ENCODE measurements around the gene HDAC4.
"Not testable (repeated sequence)": the region's sequence is repeated elsewhere in the genome, so short reads cannot be mapped to it uniquely, and the experiment has no call there.

HDAC4 gene

DNA sequence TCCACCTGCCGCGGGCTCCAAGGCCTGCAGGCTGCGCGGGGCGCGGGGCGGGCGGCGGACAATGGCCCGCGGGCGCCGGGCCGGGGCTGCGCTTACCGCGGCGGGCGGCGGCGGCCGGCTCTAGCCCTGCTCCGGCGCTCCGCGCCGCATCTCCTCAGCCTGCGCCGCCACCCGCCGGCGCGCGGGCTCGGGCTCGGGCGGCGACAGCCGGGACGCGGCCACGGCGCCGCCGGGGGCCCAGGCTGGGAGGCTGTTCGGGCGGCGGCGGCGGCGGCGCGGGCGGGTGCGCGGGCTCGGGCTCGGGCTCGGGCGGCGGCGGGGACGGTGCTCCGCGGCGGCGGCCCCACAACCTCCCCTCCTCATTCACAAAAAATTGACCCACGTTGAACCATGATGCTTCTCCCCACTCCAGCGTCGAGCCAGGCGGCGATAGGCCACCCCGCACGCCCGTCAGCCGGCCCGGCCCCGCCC is at the start of gene HDAC4:
TSS of gene HDAC4 (minus strand) at position 425 of the 471 bp plus-strand sequence. CDS start 48,321 bp downstream, outside the sequence.
- no peak for DNase-seq

DNA sequence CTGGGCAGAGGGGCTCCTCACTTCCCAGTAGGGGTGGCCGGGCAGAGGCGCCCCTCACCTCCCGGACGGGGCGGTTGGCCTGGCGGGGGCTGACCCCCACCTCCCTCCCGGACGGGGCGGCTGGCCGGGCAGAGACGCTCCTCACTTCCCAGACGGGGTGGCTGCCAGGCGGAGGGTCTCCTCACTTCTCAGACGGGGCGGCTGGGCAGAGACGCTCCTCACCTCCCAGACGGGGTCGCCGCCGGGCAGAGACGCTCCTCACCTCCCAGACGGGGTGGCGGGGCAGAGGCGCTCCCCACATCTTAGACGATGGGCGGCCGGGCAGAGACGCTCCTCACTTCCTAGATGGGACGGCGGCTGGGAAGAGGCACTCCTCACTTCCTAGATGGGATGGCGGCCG is 48.6 kb upstream of the HDAC4 start:
- not testable (repeated sequence) for DNase-seq

DNA sequence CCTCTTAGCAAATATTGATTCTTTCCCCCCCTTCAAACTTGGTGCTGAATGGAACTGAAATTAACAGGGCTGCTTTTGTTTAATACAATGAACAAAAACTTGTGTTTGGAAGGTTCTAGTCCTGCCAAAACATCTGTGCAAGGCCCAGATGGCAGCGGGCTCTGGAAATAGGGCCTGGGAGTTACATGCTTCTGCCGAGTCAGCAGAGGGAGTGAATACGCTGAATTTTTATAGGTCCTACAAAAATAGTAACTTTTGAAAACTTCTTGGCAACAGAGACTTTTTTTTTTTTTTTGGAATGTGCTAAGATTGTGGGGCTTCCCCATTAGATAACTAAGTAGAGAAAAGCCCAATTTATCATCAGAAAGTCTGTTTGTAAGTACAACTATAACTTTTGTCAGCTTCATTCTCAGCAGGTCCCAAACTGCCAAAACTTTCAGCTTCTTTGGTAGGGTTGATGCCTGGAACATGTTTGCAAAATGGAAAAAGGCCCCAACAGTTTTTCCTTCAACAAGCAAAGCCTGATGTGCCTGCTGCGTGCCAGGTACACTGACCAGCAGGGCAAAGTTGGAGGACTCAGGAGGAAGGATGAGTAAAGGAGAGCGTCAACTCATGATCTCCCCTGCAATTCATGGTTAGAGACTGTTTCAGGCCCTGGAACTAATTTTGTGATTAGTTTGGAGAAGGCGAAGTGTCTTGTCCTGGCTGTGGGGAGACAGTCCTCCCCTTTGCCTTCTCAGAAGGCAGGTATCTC is 45.1 kb upstream of the HDAC4 start:
- DNase-seq: no peak

DNA sequence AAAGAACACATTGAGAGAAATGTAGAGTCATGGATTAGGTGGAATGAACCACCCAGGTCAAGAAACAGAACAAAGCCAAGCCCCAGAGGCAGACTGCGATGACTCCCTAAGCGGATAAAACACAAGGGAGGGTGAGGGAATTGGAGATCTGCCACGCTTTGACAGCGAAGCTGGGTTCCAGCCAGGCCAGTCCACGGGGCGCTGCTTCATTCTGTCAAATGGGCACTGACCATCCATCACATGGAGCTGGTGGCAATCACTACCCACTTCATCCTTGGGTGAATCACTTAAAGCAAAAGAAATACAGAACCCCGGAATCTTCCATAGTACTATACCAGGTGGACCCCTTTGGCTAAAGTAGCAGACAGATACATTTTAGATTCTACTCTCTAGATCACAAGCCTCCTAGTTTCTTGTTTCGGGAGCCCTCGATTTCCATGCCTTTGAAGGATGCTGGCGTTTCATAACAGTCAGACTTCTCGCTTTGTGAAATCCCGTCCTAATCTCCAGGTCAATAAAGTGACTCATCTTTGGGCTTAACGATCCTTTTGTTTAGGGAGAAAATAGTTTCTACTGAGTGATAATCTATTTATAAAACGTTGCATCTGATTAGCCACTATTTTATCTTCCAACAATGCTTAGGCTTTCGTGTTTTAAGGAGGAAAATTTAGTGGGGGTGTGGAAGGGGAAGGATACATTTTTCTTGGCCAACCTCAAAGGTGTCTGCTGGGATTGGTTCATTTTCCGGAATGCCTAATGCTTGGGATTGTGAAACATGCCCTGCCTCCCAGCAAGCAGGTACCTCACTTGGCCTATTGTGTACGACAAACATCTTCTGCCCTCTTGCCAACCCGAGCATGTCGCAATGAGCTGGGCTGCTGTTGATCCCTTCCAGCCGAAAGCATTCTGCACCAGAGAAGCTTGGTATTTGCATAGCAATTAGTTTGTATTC is 44.1 kb upstream of the HDAC4 start:
- no peak for DNase-seq

DNA sequence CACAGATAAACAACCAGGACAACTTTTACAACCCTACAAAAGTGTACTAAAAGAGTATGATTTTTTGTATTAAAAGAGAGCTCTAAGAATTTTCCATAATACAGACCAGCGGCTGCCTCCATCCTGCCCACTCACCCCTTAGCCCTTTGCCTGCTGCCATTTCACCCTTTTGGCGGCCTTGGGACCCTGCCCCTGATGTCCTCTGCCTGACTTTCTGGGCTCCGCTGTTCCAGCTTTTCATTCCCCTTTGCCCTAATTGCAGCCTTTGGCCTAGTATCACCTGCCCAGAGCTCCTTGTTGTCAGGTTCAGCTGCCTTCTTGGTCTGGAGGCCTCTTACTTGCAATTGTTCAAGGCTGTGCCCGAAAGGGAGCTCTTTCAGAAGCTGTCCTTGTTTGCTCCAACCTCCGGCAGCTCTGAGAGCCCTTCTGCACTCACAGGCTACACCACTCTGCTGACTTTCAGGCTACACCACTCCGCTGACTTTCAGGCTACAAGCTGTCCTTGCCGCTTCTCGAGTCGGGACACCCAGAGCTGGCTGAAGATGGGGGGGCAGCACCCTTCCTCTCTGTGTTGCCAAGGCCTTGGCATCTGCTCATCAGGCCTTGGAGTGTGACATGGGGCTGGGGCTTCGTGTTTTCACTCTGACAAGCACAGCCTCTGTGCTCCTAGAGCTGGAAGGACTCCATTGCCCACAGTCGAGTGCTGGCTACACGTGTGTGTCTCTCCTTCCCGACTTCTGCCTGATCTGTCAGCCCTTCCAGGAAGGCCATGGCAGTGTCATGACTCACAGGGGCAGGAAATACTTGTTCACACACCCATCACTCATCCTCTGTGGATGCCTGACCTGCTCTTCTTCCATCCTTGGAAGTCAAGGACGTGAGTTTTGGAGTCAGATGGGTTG is 43.1 kb upstream of the HDAC4 start:
- DNase-seq: no peak

DNA sequence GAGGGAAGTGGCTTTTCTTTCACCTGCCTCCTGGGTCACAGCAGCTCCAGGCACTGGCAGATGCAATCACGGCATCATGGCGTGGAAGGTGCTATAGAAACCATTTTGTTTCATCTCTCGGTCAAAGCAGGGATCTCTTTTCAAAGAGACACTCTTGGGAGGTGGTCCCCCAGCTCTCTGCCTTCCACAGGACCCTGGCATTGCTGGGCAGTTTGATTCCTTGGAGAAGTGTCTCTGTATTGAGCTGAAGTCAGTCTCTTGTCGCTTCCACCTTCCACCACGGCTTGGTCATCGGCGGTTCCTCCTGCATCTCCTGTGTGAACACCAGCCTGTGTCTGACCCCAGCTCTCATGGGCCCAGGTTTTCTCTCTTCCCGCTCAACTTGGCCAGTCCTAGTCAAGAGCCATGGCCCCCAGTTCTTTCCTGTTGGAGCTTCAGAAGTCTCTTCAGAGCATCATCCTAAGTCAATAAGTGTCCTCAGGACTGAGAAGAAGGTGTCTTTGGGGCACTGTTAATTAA is 42.3 kb upstream of the HDAC4 start:
- DNase-seq: no peak

DNA sequence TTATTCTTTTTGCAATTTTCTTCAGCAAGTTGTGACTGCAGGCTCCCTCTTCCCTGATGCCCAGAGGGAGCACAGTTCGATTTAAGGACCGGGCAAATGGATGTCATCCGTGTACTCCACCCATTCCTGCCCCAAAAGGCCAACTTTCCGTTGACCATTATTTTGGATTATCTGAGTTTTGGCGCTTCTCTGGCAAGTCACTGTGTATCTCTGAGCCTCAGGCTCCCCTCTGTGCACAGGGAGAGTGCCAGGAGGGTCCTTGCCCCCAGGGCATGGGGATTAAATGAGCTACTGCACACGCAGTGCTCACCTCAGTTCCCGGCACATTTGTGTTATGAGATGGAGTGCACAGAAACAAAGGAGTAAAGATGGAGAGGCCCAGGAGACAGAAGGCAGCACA is 41.4 kb upstream of the HDAC4 start:
- DNase-seq: no peak

DNA sequence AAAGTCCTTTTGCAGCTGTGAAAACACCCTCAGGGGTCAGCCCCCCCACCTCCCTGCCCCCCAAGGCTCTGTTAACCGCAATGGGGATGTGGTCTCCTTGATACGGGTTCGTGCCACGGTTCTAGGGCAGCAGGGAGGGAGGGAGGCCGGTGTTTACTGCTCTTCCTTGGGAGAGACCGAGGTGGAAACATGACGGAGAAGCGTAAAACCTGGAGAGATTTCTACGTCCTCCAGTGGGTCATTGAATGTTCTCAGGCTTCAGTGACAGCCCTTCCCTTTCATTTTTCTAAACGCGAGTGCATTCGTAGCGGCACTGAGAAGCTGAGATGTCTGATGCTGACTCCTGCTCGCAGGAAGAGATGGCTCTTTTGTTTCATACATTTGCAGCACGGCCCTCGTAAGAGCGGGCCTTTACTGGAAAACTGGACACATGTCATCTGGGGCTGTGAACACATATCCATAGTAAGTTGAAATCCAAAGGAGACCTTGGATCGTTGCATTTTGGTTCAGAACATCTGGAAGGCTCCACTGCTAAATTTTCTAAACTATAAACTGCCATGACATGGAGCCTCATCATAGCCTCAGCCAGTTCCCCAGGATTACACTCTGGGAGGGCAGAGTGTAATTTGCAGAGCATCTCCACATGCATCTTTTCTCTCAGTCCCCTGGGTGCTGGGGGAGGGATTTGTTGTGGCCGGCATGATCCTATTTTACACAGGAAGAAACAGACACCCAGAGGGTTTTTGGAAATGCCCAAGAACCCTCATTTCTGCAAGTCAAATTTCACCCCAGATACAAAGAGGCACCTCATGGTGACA is 40.6 kb upstream of the HDAC4 start:
- no peak for DNase-seq

DNA sequence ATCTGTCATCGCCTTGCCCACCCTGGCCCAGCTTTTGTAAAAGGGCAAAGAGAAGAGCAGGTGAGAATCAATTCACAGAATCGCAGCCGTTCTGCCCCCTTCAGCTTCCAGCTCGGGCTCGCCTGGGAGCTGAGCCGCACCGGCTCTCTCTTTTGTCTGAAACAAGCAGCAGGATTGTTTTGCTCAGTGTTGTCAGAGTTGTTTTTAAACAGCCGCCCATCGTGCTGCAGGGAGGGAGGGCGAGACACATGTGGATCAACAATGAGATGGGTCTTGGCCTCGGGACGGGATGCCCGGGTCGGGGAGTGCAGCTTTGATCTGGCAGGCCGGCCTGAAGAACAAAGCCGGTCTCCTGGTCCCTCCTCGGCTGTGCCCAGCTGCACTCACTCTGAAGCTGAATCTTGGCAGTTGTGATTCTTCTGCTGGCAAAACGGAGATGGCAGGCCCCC is 39.7 kb upstream of the HDAC4 start:
- no peak for DNase-seq

DNA sequence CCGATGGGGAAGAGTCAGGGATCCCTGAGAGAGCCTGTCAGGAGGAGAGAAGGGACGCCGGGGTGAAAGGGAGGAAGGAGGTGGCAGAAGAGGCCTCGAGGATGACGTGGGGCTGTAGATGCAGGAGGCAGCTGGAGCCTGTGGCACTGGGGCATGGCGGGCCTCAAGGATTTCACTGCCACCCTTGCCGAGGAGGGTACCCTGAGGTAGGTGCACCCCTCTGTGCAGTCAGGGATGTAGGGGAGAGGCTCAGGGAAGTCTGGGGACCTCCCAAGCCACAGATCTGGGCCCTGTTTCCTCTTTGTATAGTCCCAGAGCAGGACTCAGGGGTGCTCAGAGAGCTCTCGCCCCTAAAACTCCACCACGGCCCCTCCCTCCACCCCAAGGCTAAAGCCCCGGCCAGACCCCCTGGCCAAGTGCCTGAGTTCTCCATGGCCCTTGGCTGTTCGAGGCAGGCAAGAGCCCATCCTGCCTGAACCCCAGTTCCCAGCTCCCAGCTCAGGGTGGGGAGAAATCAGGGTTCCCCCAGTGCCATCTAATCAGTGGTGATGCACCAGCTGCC is 39.0 kb upstream of the HDAC4 start:
- DNase-seq: no peak

DNA sequence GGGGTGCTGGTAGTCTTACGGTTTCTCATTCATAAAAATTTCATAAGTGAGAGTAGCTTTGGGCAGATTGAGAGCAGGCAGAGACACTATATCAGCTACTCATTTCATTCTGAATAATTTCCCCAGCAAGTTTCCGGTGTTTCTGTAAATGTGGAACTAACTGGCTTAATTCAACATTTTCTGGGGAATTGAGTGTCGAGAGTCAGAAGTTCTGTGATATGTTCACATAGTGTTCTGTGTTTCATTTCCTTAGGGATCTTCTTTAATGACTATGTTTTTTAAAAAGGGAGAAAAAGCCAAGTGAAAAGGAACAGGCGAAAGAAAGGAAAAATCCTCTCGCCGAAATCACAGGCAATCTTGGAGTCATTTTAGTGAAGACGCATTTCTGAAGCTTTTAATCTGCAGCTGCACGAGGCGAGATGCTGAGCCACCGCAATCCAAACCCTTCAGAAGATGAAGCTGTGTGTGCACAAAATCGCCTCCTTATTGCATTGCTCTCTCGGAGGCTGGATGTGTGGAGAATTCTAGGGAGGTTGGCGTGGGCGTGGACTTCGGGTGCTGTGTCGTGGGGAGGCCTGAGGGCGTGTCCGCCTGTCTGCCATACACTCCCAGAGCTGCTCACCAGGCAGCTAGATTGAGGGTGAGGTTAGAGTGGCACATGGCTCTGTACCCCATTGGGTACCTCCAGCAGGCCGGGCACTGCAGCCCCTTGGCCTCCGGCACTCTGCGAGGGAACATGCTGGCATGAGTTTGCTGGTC is 38.4 kb upstream of the HDAC4 start:
- DNase-seq: no peak

DNA sequence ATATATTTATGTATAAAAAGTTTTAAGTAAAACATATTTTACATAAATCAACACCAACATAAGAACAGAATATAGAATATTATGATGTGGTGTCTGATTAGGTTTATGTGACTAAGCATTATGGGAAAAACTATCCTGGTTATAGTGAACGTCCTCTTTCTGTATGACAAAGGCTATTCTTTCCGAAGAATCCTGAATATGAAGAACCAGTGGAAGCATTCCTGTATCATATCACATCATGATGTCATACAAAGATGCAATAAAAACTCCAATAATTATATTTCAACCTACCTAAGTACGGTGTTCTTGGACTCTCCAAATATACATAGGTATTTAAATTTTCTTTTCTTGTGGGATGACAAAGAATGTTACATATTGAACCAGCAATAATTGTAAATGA is 37.5 kb upstream of the HDAC4 start:
- DNase-seq: no peak

DNA sequence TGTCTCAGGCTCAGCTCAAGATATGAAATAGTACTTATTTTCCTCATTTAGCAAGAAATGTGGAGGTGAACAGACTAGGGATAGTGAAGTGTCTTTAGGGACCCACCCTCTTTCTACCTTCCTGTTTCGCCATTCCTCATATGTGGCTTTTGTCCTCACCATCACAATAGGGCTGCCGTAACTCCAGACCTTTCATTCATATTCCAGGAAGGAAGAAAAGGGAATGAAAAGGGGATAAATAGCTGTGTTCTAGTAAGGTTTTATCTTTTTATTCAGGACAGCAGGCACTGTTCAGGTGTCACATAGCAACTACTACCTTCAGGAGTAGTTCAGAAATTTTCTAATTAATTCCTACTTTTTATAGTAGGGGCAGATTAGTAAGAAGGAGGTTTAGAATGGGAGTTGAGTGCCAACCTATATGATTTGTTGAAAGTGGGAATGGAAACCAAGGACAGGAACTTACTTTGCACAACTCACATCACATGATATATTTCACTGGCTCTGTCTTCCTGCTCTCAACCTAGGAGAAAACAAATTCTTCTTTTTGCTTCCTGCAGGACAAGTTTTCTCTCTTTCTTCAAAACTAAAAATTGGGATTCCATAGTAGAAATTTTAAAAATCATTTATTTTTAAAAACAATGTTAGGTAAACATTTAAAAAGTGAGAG is 36.0 kb upstream of the HDAC4 start:
- no peak for DNase-seq

DNA sequence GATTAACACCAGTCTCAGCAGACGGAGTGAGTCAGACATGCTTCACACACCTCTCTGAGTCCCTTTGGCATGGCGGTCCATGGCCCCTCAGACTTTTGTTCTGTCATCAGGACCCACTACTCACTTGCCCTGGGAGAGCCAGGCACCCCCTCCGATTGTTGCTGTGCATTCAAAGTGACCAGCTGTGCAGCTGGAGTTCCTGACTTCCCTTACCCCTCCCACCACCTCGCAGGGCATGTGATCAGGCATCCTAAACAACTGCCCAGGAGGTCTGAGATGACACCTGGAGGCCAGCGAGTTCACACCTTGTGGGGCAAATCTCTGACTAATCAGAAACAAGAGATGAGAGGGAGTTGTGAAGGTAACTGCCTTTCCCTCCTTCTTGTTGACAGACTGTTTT is 35.3 kb upstream of the HDAC4 start:
- no peak for DNase-seq

DNA sequence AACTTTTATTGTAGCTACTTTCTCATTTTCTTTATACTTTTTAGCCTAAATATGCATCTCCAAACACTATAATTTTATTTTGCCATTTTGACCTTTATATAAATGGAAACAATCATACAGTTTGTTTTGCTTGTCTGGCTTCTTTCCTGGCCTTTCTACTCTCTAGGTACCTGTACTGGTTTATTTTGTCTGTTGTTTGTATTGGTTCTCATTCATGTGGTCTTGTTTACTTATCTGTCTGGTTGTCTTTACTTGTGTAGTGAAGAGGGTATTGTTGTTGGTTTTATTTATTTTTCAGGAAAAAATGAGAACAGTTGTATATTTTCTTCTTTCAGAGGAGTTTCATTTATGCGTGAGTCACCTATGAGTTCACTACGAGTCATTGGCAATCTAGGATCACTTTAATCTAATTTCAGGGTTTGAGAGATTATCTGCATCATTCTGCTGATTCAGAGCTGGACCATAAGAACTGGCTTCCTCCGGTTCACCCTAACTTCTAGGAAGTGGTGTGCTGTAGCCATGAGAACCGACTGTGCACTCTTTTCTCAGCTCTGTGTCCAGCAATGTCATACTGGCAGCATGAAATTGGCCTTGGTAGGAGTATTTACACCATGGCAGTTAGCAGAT is 33.1 kb upstream of the HDAC4 start:
- DNase-seq: no peak

DNA sequence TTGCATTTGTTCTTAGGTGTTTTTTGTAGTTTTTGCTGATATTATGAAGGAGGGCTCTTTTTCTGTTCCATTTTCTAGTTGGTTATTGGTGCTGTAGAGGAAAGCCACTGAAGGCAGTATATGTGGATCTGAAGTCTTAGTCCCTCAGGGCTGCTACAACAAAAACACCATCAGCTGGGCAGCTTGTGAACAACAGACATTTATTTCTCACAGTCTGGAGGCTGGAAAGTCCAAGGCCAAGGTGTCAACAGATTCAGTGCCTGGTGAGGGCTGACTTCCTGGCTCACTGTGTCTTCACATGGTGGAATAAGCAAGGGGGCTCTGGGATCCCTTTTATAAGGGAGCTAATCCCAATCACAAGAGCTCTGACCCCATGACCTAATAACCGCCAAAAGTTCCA is 31.4 kb upstream of the HDAC4 start:
- DNase-seq: no peak

DNA sequence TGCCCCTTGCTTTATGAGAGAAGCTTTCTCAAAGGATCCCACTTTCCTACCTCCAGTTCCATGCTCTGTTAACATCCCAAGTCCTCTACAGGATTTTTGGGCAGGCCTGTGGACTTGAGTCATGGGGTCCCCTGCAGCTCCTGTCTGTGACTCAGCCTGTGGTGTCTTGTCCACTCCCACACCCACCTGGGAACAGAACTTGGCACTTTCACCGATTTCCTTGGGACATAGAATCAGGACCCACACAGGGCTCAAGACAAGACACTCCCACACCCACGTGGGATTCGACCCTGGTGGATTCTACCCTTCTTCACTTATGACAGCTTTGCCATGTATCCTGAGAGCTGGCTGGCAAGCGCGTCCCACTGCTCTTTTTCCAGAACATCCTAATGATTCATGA is 30.7 kb upstream of the HDAC4 start:
- no peak for DNase-seq

DNA sequence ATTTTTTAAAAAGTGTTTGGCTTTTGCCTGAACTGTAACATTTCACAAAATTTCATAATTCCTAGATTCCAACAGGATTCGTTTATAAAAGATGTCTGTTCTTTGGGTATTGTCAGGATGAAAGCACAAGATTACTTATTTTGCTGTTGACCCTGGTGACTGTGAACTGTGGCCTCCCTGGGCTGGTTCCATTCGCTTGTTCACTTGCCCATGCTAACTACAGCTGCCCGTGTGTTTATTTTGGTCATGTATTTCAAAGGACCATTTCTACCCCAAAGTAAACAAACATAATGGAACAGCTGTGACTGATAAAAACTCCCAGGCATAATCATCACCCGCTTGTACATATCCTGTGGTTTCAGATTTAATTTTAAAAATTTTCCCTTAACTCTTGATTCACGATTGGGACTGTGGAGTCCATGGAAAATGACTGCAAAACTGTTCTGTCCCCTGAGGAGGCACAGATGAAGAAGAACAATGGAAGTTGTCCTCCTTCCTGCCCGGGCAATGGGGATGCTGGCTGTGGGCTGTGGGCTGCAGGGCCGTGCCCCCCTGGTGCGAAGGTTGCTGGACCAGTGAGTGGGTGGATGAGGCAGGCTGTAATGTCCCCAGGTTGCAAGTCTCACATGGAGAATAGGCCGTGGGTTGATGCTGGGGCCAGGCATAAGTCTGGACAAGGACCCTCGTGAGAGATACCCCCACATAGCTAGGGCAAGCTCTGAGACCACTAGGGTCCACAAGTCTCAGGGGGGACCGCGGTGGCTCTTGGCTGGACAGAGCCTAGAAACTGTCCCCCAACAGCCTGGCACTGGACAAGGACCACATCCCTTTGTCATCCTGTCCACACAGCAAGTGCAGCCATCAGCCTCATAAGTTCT is 28.9 kb upstream of the HDAC4 start:
- DNase-seq: no peak

Data from NCI-H1436 treated with DMSO at 0.1 percent for 48 hours (cell line).